Activated CD4-positive, alpha-beta T cell treated with anti-CD3 and anti-CD28 coated beads for 1 hour (primary cell): ENCODE measurements around the gene C9orf43.
"Not testable (repeated sequence)": the region's sequence is repeated elsewhere in the genome, so short reads cannot be mapped to it uniquely, and the experiment has no call there.

Experiments used
- DNase-seq: peaks from one replicate; pipeline ENCODE4 v3.0.0-alpha.2; 2020

The C9orf43 gene, protein sequence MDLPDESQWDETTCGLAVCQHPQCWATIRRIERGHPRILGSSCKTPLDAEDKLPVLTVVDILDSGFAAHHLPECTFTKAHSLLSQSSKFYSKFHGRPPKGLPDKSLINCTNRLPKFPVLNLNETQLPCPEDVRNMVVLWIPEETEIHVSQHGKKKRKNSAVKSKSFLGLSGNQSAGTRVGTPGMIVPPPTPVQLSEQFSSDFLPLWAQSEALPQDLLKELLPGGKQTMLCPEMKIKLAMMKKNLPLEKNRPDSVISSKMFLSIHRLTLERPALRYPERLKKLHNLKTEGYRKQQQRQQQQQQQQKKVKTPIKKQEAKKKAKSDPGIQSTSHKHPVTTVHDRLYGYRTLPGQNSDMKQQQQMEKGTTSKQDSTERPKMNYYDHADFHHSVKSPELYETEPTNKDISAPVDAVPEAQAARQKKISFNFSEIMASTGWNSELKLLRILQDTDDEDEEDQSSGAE

DNA sequence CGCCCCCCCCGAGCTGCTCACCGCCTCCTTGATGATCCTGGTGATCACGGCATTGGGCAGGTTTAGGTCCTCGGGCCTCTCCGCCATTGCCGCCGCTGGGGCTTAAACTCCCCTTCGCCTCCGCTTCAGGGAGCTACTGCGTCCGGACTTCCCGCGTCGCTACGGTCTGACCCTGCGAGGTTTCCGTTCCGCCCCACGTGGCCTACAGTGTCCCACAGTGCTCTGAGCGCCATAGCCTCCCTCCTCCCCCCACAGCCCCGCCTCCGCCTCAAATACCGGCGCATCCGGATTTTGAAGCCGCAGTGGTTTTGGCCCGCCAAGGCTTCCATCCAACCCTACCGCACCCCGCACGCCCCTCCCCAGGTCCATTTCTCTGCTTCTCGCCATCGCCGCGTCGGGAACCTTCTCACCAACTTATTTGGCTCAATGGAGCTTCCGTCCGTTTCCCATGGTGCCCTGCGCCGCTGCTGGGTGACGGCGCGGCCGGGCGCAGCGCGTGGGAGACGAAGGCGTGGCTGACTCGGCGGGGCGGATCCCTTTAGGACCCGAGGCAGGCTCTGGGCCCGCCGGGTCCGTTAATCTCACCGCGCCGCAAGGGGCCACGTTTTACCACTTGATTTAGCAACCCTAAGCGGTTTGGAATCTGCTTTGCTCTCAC lies at the start of gene C9orf43, which contains the start of gene POLE3:
Gene C9orf43 (plus strand): TSS at position 541 of the 658 bp plus-strand sequence. CDS start 2,747 bp downstream, outside the sequence.
Gene POLE3 (minus strand): TSS at position 469 of the 658 bp plus-strand sequence. CDS start 382 bp downstream, at position 87.
- DNase-seq = peak; percentile 91

DNA sequence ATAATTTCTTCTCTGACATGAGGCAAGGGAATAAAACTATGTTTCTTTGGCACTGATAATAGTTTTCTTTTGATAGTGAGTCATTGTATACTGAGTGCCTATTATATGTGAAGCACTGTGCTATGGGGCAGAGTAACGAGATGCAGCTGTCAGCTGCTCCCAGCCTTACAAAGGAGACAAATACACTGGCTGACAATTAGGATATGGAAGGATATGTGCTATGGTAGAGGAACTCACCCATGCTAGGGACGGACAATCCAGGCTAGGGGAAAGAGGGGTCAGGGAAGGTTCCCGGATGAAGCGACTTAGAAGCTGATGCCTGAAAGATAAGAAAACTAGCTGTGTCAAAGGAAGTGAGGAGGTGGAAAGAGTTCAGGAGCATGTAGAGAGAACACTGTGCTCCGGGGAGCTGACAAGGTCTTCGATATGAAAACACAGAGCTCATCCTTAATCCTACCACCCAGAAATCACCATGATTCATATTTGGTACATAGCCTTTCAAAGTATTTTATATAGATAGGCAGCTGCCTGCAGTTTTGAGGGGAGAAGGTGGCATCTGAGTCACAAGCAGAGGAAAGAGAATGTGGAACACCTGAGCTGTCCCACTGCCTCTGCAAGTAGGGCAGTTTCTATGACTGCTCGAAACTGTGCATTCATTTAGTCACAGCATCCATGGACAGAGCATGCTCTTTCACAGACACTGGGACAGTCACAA lies 49.1 kb upstream of the C9orf43 start:
- no peak for DNase-seq

DNA sequence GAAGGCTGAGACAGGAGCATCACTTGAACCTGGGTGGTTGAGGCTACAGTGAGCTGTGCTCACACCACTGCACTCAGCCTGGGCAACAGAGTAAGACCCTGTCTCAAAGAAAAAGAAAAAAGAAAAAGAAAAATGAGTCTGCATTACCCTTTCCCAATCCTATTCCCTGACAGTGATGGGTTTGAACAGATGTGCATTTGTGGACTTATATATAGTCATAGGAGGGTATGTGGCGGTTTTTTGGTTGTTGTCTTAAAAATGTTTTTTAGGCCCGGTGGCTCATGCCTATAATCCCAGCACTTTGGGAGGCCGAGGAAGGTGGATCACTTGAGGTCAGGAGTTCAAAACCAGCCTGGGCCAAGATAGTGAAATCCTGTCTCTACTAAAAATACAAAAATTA lies 47.2 kb upstream of the C9orf43 start:
- no peak for DNase-seq

DNA sequence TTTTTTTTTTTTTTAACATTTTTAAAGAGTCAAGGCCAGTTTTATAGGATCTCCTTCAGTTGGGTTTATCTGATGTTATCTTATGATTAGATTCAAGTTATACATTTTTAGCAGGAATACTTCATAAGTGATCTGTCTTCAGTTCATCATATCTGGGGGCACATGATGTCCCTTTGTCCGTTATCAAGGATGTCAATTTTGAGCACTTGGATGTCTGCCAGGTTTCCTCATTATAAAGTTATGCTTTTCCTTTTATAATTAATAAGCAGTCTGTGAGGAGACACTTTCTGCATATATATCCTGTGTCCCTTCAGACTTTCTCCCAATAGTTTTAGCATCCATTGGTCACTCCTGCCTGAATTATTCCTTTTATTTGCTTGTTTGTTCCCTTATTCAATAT lies 45.6 kb upstream of the C9orf43 start:
- DNase-seq = no peak

DNA sequence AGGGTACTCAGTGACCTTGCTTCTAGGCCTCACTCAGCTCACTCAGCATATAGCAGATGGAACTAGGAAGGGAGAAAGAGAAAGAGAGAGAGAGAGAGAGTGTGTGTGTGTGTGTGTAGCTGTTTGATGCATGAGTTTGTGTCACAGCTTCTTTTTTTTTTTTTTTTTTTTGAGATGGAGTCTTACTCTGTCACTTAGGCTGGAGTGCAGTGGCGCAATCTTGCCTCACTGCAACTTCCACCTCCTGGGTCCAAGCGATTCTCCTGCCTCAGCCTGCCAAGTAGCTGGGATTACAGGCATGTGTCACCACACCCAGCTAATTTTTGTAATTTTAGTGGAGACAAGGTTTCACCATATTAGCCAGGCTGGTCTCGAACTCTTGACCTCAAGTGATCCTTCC lies 44.9 kb upstream of the C9orf43 start:
- DNase-seq = not testable (repeated sequence)

DNA sequence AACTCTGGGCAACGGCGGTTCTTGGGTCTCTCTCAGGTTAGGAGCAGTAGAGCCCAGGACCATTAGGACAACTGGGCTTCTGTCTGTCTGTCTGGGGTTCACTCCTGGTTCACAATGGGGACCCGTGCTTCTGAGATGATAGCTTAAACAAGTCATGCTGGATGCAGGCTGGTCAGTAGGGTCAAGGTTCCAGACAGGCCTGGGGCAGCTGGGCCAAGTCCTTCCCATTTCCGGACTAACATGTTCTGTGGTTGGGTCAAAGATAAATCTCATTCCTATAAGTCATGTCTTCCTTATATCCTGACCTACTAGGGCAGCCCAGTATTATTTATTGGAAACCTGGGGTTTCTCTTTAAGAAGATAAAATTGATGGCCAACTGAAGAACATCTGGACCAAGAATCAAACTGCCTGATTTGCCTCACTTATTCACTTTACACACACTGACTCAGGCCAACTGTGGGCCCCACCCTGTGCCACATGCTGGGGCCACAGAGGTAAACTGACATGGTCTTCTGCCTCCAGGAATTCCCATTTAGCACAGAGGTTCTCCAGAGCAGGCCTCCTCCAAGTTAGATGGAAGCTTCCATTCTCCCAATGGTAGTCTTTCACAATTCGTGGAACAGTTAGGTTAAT lies 42.1 kb upstream of the C9orf43 start:
- no peak for DNase-seq

DNA sequence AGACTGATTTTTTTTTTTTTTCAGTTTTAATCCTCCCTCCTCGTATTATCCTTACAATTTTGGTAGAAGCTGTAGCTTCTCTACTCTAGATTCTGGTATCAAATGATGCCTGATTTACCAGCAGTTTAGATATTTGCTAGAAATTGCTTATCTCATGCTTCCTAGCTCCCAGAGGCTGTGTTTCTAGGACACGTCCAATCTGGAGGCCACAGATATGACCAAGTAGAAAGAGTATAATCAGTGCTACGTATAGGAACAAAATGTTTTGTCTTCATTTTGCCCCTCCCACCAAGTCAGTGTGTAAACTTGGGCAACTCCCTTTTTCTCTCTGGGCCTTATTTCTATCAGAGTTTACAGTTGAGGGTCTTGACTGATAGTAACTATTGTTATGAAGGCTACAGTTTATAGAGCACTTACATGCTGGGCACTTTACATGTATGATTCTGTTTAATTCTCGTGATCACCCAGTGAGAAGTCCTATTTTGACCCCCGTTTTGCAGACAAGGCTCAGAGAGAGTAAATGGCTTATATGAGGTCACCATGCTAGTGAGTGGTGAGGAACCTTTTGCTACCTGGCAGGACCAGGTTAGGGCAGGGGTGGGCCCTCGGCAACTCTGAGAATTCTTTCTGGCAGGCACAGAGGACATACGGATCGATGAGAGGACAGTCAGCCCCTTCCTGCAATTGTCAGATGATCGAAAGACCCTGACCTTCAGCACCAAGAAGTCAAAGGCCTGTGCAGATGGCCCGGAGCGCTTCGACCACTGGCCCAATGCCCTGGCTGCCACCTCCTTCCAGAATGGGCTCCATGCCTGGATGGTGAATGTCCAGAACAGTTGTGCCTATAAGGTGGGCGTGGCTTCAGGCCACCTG lies 41.3 kb upstream of the C9orf43 start:
- DNase-seq = no peak

DNA sequence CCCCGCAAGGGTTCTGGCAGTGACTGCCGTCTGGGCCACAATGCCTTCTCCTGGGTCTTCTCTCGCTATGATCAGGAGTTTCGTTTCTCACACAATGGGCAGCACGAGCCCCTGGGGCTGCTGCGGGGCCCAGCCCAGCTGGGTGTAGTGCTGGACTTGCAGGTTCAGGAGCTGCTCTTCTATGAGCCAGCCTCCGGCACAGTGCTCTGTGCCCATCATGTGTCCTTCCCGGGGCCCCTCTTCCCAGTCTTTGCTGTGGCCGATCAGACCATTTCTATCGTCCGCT lies 40.7 kb upstream of the C9orf43 start:
- DNase-seq = no peak

DNA sequence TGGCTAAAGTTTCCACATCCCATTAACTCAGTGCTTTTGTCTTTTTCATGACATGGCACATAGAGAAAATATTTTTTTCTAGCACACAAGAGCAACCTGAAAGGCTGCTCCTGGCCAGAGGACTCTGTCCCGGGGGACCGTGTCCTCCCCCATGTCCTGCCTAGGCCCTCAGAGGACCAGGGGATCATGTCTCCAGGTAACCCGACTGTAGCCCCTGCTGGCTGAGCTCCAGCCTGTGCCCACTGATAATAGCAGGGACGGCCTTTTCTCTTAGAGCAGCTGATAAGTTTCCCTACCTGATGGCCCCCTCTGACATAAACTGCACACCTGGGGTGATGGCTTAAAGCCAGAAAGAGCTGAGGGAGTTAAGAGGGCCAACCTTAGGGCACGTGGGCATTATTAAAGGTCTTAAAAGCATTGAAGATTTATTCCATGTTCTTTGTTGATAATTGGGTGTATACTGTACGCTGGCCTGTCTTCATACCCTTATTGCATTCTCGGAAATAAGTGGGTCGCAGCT lies 39.7 kb upstream of the C9orf43 start:
- DNase-seq = no peak

DNA sequence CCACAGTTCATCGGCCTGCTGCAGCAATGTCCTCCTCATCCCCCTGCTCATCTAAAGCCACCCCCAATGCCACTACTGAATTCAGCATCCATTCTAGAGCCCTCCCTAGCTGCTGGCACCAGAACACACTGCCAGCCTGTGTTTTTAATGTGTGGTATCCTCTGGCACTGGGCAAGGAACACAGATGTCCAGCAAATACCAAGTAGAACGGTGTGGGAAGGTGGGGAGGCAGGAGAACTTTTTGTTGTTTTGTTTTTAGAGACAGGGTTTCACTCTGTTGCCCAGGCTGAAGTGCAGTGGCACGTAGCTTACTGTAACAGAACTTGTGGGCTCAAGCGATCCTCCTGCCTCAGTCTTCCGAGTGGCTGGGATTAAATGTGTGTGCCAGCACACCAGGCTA lies 38.5 kb upstream of the C9orf43 start:
- no peak for DNase-seq

DNA sequence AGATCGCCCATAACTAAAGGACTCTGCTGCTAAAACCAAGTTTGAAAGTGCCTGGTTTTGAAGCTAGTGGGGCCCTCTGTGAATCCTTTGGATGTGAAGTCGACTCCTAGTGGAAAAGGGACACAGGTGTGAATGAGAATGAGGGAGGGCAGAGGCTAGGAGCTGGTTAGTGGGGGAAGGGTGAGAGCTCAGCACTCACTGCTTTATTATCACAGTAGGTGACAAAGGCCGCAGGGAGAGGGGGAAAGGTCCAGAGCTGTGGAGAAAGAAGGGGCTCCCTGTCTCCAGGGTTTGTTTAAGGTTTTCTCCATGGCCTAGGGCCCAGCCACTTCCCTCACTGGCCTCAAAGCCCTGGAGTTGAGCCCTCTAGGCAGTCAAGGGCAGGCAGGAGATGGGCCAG lies 37.3 kb upstream of the C9orf43 start:
- DNase-seq = no peak

DNA sequence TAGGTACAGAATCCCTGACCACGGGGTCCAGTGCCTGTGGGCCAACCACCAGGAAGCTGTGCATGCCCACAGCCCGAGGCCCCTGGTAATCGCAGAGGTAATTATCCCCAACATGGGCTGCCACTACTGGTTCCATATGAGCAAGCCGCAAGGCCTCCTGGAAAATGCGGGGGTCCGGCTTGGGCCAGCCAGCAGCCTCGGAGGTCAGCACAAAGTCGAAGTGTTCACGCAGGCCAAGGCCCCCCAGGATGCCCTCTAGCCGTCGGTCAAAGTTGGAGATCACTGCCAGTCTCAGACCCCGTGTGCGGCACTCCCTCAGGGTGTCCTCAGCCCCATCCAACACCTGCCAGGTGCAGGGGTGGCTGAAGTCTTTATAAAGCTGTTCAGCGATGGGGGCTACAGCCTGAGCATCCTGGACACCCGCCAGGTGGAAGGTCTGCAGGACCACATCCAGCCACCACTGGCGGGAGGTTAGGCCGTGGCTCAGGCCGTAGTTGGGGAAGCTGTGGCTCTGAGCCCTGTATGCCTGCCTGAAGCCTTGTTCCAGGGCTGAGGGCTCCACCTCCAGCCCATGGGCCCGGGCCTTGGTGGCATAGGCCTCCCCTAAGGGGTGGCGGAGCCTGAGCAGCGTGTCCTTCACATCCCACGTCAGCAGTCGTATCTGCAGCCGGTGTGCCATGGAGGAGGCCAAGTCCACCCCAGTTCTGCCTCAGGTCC lies 36.7 kb upstream of the C9orf43 start:
- no peak for DNase-seq

DNA sequence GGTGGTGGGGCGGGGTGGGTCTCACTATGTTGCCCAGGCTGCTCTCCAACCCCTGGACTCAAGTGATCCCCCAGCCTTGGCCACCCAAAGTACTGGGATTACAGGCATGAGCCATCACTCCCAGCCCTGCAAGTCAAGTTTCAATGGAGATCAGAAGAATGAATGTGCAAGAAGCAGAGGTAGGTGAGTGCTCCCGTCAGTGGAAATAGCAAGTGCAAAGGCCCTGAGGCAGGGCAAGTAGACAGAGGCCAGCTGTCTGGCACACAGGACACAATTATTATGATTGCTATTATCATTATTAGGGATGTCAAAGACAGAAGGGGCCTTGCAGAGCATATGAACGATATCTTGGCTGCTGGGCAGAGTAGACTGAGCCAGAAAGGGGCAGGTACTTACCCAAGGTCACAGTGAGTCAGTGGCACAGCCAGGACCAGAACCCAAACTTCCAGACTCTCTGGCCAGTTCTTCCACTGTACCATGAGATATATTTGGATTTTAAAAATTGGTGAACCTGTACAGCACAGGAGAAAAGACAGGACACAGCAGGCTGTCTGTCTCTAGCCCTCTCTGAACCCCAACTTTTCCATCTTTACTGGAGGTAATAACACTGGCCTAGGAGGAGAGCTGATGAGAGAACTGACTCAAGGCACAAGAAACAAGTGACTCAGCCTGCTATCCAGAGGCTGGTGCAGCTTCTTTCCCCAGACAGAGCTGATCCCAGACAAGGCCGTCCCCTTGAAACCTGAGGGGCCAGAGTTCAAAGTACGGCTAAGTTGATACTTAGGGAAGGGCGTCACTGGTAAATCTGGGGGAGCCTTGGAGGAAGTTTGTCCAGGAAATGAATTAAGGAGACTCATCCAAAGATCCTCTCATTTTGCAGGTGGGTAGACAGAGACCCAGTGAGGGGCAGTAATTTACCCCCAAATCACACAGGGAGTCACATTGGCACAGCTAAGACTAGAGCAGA lies 35.2 kb upstream of the C9orf43 start:
- no peak for DNase-seq

DNA sequence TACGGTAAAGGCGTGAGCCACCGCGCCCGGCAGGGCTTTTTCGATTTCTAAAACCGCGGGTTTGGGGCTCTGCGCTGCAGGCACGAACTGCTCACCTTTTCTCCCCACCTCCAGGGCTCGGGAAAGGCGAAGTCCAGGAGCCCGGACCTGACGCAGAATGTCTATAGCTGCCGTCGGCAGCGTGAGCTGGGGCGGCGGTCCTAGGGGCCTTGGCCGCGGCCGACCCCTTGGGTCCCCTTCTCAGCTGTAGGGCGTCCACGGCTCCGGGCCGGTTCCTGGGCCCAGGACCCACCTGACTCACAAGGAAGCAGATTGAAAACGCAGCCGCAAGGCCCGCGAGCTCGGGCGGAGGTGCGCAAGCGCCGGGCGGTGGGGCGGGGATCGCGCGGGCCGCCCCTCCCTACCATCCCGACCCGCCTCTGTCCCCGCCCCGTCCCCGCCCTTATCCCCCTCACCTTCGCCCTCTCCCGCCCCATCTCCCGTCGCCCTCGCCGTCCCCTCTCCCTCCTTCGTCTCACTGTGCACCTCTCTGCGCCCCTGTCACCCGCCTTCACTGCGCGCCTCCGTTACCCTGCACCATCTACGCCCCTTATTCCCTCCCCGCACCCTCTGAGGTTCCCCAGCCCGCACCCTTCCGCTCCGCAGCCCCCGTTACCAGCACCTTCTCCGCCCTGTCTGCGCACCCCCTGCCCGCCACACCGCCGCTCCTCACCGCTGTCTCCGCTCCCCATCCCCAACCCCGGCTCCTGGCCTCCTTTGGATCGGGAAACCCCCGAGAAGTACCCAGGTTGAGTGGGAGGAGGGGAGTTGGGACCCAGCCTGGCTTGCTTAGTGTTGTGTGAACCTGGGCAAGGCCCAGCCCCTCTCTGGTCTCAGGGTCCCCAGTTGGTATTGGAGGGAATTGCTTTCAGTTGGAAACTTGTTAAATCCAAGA lies 33.6 kb upstream of the C9orf43 start, which contains the start of gene HDHD3:
Gene HDHD3 (minus strand): TSS at position 353 of the 934 bp plus-strand sequence. CDS start 2,632 bp downstream, outside the sequence.
- DNase-seq = peak; percentile 67

DNA sequence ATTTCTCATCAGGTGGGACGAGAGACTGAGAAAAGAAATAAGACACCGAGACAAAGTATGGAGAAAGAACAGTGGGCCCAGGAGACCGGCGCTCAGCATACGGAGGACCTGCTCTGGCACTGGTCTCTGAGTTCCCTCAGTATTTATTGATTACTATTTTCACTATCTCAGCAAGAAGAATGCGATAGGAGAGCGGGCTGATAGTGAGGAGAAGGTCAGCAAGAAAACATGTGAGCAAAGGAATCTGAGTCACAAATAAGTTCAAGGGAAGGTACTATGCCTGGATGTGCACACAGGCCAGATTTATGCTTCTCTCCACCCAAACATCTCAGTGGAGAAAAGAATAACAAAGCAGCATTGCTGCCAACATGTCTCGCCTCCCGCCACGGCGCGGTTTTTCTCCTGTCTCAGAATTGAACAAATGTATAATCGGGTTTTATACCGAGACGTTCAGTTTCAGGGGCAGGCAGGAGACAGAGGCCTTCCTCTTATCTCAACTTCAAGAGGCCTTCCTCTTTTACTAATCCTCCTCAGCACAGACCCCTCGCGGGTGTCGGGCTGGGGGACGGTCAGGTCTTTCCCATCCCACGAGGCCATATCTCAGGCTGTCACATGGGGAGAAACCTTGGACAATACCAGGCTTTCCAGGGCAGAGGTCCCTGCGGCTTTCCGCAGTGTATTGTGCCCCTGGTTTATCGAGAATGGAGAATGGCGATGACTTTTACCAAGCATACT lies 31.3 kb upstream of the C9orf43 start:
- not testable (repeated sequence) for DNase-seq

DNA sequence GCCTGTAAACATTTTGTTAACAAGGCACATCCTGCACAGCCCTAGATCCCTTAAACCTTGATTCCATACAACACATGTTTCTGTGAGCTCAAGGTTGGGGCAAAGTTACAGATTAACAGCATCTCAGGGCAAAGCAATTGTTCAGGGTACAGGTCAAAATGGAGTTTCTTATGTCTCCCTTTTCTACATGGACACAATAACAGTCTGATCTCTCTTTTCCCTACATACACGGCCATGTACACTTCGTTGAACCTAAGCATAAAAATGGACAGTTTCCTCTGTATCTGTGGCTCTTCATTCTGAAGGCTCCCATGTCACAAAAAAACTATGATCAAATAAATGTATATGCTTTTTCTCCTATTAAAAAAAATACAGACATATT lies 30.7 kb upstream of the C9orf43 start:
- not testable (repeated sequence) for DNase-seq

DNA sequence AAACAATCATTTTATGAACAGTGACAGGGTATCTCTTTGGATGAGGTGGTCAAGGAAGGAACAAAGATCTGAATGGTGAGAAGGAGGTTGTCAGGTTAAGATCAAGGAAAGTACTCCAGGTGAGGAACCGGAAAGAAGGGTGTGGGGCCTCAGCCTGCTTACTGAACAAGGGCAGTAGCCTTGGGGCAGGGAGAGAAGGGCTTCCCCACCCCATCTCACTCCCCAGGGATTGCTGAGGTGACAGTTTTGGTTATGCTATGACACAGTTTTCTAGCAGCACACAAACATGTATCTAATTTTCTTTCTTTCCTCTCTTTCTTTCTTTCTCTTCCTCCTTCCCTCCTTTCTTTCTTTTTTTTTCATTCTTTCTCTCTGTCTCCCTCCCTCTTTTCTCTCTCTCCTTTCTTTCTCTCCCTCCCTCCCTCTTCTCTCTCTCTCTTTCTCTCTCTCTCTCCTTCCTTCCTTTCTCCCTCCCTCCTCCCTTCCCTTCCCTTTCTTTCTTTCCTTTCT lies 29.6 kb upstream of the C9orf43 start:
- DNase-seq = no peak

DNA sequence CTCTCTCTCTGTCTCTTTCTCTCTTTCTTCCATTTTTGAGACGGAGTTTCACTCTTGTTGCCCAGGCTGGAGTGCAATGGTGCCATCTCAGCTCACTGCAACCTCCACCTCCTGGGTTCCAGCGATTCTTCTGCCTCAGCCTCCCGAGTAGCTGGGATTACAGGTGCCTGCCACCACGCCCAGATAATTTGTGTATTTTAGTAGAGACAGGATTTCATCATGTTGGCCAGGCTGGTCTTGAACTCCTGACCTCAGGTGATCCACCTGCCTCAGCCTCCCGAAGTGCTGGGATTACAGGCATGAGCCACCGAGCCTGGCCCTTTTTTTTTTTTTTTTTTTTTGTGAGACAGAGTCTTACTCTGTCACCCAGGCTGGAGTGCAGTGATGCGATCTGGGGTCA lies 29.1 kb upstream of the C9orf43 start:
- not testable (repeated sequence) for DNase-seq
